ENCODE results near the gene ANKRD11.
"Not testable (repeated sequence)": the region's sequence is repeated elsewhere in the genome, so short reads cannot be mapped to it uniquely, and the experiment has no call there.

The ANKRD11 gene

DNA sequence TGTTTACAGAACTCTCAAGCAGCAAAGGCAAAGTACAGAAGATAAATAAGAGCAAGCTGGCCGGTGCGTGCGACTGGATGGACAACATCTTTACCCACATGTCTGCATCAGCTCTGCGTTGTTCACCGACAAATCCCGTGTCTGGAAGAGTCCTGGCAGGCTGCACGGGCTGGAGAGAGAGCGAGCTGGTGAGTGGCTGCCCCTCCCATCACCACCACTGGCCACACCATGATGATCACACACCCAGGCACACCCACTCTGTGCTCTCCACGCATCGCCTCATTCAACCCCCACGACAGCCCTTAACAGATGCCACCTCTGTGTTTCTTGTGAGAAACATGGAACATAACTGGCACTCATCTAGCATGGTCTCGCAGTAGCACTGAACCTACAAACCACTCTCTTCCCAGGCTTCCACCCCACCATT lies 59.2 kb downstream of the ANKRD11 start:
- H3K9ac ChIP-seq (ENCODE audit: low read length), result peak overlapping the region; percentile 66
- H2BK15ac ChIP-seq (ENCODE audit: low read depth, poor library complexity, severe bottlenecking), result no peak overlapping the region
- H3K27me3 ChIP-seq (ENCODE audit: control insufficient read depth in 1 of 2, insufficient read depth in 1 of 2, low read length in 2 of 2), result no peaks in the 10 kb centered on the region
- no peak overlapping the region for H3K4ac ChIP-seq (ENCODE audit: low read depth in 1 of 2, low read length in 2 of 2)
- no peak overlapping the region for H2BK5ac ChIP-seq (ENCODE audit: low read depth, low read length, poor library complexity, severe bottlenecking)
- H3K79me1 ChIP-seq (replicated peaks; ENCODE audit: low read length, poor library complexity, severe bottlenecking), result peaks cover 1% of the 10 kb centered on the region
- no peak overlapping the region for H3K23ac ChIP-seq (ENCODE audit: low read length in 2 of 2)
- H3K18ac ChIP-seq (ENCODE audit: low read depth in 1 of 2, low read length in 2 of 2), result peak overlapping the region in 1 of 2 experiments; percentile 58
- no peaks in the 10 kb centered on the region for H3K9me3 ChIP-seq (ENCODE audit: control insufficient read depth, low read length)
- H3K4me3 ChIP-seq (ENCODE audit: insufficient read depth in 1 of 2, low read depth in 1 of 2, low read length in 2 of 2), result peak overlapping the region in 1 of 2 experiments; percentile 61
- peaks cover 16% of the 10 kb centered on the region for H3K4me1 ChIP-seq (ENCODE audit: control insufficient read depth, insufficient read depth, low read depth, low read length)
- H2BK12ac ChIP-seq (ENCODE audit: low read length in 2 of 2), result no peak overlapping the region
- H2AK5ac ChIP-seq (ENCODE audit: low read length, severe bottlenecking), result no peak overlapping the region
- peak; percentile 99 for DNase-seq
- 53% methylated on average over 12 of the region's 12 CpGs for WGBS
- H3K4me2 ChIP-seq (ENCODE audit: low read length, poor library complexity, severe bottlenecking), result no peak overlapping the region
- no peak overlapping the region for H2AFZ ChIP-seq (ENCODE audit: low read depth, low read length)
- H3K27ac ChIP-seq (ENCODE audit: low read length, poor library complexity, severe bottlenecking), result no peak overlapping the region
- H3K36me3 ChIP-seq (ENCODE audit: control insufficient read depth in 1 of 2, insufficient read depth in 2 of 2, low read depth in 1 of 2, low read length in 2 of 2), result peaks cover 6 to 11% of the 10 kb centered on the region in 2 experiments
- no peak overlapping the region for H4K91ac ChIP-seq (ENCODE audit: low read length)
- no peak overlapping the region for H4K8ac ChIP-seq (ENCODE audit: low read length)
- no peak overlapping the region for H3K14ac ChIP-seq (ENCODE audit: low read length in 2 of 2)
- H2BK120ac ChIP-seq (ENCODE audit: low read depth, low read length), result no peak overlapping the region

- no peak overlapping the region for H2BK120ac ChIP-seq (ENCODE audit: low read depth, low read length)
- peaks cover 4% of the 10 kb centered on the region for H3K79me1 ChIP-seq (replicated peaks; ENCODE audit: low read length, poor library complexity, severe bottlenecking)
- H2BK12ac ChIP-seq (ENCODE audit: low read length in 2 of 2), result no peak overlapping the region
- DNase-seq, result no peak
- H3K27ac ChIP-seq (ENCODE audit: low read length, poor library complexity, severe bottlenecking), result no peak overlapping the region
- H3K9ac ChIP-seq (ENCODE audit: low read length), result peak overlapping the region; percentile 66
- WGBS, result 80% methylated on average over 19 of the region's 19 CpGs
- H4K8ac ChIP-seq (ENCODE audit: low read length), result no peak overlapping the region
- H4K91ac ChIP-seq (ENCODE audit: low read length), result no peak overlapping the region
- peaks cover 7 to 10% of the 10 kb centered on the region in 2 experiments for H3K36me3 ChIP-seq (ENCODE audit: control insufficient read depth in 1 of 2, insufficient read depth in 2 of 2, low read depth in 1 of 2, low read length in 2 of 2)
- H3K18ac ChIP-seq (ENCODE audit: low read depth in 1 of 2, low read length in 2 of 2), result no peak overlapping the region
- no peak overlapping the region for H3K4ac ChIP-seq (ENCODE audit: low read depth in 1 of 2, low read length in 2 of 2)
- H3K23ac ChIP-seq (ENCODE audit: low read length in 2 of 2), result no peak overlapping the region
- H3K9me3 ChIP-seq (ENCODE audit: control insufficient read depth, low read length), result no peaks in the 10 kb centered on the region
- H2AFZ ChIP-seq (ENCODE audit: low read depth, low read length), result no peak overlapping the region
- H2BK15ac ChIP-seq (ENCODE audit: low read depth, poor library complexity, severe bottlenecking), result no peak overlapping the region
- H3K14ac ChIP-seq (ENCODE audit: low read length in 2 of 2), result no peak overlapping the region
- no peak overlapping the region for H2BK5ac ChIP-seq (ENCODE audit: low read depth, low read length, poor library complexity, severe bottlenecking)
- H2AK5ac ChIP-seq (ENCODE audit: low read length, severe bottlenecking), result no peak overlapping the region
- peak overlapping the region in 1 of 2 experiments; percentile 61 for H3K4me3 ChIP-seq (ENCODE audit: insufficient read depth in 1 of 2, low read depth in 1 of 2, low read length in 2 of 2)
- no peak overlapping the region for H3K4me2 ChIP-seq (ENCODE audit: low read length, poor library complexity, severe bottlenecking)
- peaks cover 17% of the 10 kb centered on the region for H3K4me1 ChIP-seq (ENCODE audit: control insufficient read depth, insufficient read depth, low read depth, low read length)
- H3K27me3 ChIP-seq (ENCODE audit: control insufficient read depth in 1 of 2, insufficient read depth in 1 of 2, low read length in 2 of 2), result no peaks in the 10 kb centered on the region
Observed at GRCh38 chr16:89430436-89431157, 59.8 kb downstream of the ANKRD11 start.

DNA sequence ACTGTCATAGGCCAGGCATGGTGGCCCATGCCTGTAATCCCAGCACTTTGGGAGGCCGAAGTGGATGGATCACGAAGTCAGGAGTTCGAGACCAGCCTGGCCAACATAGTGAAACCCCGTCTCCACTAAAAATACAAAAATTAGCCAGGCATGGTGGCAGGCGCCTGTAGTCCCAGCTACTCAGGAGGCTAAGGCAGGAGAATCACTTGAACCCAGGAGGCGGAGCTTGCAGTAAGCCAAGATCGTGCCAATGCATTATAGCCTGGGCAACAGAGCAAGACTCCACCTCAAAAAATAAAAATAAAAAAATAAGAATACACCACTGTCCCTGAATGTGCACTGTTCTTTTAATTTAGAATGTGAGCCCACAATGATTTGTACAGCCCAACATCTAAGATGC lies 61.8 kb downstream of the ANKRD11 start:
- not testable (repeated sequence) for H3K4me2 ChIP-seq (ENCODE audit: low read length, poor library complexity, severe bottlenecking); H3K36me3 ChIP-seq (ENCODE audit: control insufficient read depth in 1 of 2, insufficient read depth in 2 of 2, low read depth in 1 of 2, low read length in 2 of 2); H3K9ac ChIP-seq (ENCODE audit: low read length); H3K27ac ChIP-seq (ENCODE audit: low read length, poor library complexity, severe bottlenecking); H3K9me3 ChIP-seq (ENCODE audit: control insufficient read depth, low read length); H3K79me1 ChIP-seq (replicated peaks; ENCODE audit: low read length, poor library complexity, severe bottlenecking); H3K23ac ChIP-seq (ENCODE audit: low read length in 2 of 2); H2AK5ac ChIP-seq (ENCODE audit: low read length, severe bottlenecking); H4K91ac ChIP-seq (ENCODE audit: low read length); H2AFZ ChIP-seq (ENCODE audit: low read depth, low read length); H4K8ac ChIP-seq (ENCODE audit: low read length); H3K27me3 ChIP-seq (ENCODE audit: control insufficient read depth in 1 of 2, insufficient read depth in 1 of 2, low read length in 2 of 2); H3K14ac ChIP-seq (ENCODE audit: low read length in 2 of 2); H3K18ac ChIP-seq (ENCODE audit: low read depth in 1 of 2, low read length in 2 of 2); H2BK5ac ChIP-seq (ENCODE audit: low read depth, low read length, poor library complexity, severe bottlenecking); H3K4me3 ChIP-seq (ENCODE audit: insufficient read depth in 1 of 2, low read depth in 1 of 2, low read length in 2 of 2); H2BK15ac ChIP-seq (ENCODE audit: low read depth, poor library complexity, severe bottlenecking); H3K4ac ChIP-seq (ENCODE audit: low read depth in 1 of 2, low read length in 2 of 2); H2BK12ac ChIP-seq (ENCODE audit: low read length in 2 of 2); DNase-seq; H2BK120ac ChIP-seq (ENCODE audit: low read depth, low read length)
- 97% methylated on average over 6 of the region's 7 CpGs for WGBS
- H3K4me1 ChIP-seq (ENCODE audit: control insufficient read depth, insufficient read depth, low read depth, low read length), result peaks cover 23% of the 10 kb centered on the region

DNA sequence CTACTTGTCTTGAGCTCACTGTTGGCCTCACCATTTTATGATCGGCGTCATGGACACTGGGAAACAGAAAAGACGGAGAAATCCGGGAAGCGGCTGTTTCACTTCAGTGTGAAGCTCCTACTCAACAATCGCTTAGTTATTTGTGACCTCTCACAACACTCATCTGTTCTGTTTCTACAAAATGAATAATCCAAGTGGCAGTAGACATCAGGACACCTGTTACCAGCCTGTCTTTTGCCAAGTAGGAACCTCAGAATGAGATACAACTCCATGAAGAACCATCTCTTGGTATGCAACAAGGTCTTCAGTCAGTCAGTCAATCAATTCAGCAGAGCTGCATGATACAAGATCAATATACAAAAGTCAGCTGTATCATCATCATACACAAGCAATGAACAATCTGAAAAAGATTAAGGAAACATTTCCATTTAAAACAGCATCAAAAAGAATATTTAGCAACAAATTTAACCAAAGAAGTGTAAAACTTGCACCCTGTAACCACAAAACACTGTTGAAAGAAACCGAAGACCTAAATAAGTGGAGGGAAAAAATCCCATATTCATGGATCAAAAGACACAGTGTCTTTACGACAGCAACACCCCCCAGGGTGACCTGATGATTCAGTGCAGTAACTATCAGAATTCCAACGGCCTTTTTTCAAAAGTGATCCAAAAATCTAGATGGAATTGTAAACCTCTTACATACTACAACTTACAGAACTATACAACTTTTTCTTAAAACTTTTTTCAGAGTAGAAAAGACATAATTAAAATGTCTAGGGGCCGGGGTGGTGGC lies 63.4 kb downstream of the ANKRD11 start:
- Histone ChIP-seq H3K9ac (ENCODE audit: low read length) (no peak overlapping the region), H3K18ac (ENCODE audit: low read depth in 1 of 2, low read length in 2 of 2) (no peak overlapping the region), H3K9me3 (ENCODE audit: control insufficient read depth, low read length) (no peaks in the 10 kb centered on the region), H3K4me2 (ENCODE audit: low read length, poor library complexity, severe bottlenecking) (no peak overlapping the region), H4K8ac (ENCODE audit: low read length) (no peak overlapping the region), H2BK15ac (ENCODE audit: low read depth, poor library complexity, severe bottlenecking) (no peak overlapping the region), H3K4ac (ENCODE audit: low read depth in 1 of 2, low read length in 2 of 2) (no peak overlapping the region), H2BK120ac (ENCODE audit: low read depth, low read length) (no peak overlapping the region), H3K4me1 (ENCODE audit: control insufficient read depth, insufficient read depth, low read depth, low read length) (peaks cover 30% of the 10 kb centered on the region), H3K4me3 (ENCODE audit: insufficient read depth in 1 of 2, low read depth in 1 of 2, low read length in 2 of 2) (no peak overlapping the region), H4K91ac (ENCODE audit: low read length) (no peak overlapping the region), H3K23ac (ENCODE audit: low read length in 2 of 2) (no peak overlapping the region), H2BK5ac (ENCODE audit: low read depth, low read length, poor library complexity, severe bottlenecking) (no peak overlapping the region), H2AK5ac (ENCODE audit: low read length, severe bottlenecking) (no peak overlapping the region), H3K27me3 (ENCODE audit: control insufficient read depth in 1 of 2, insufficient read depth in 1 of 2, low read length in 2 of 2) (no peaks in the 10 kb centered on the region), H3K36me3 (ENCODE audit: control insufficient read depth in 1 of 2, insufficient read depth in 2 of 2, low read depth in 1 of 2, low read length in 2 of 2) (peaks cover 0 to 5% of the 10 kb centered on the region in 2 experiments), H2AFZ (ENCODE audit: low read depth, low read length) (no peak overlapping the region), H2BK12ac (ENCODE audit: low read length in 2 of 2) (no peak overlapping the region), H3K79me1 (replicated peaks; ENCODE audit: low read length, poor library complexity, severe bottlenecking) (peaks cover 3% of the 10 kb centered on the region), H3K14ac (ENCODE audit: low read length in 2 of 2) (no peak overlapping the region), H3K27ac (ENCODE audit: low read length, poor library complexity, severe bottlenecking) (no peak overlapping the region)
- 84% methylated on average over 10 of the region's 10 CpGs for WGBS
- no peak for DNase-seq

Data from mesenchymal stem cell (in vitro differentiated cells and primary cell).